HepG2 (cell line): ENCODE measurements around the gene NOB1. TPM values are rescaled to one million over a fixed set of nuclear protein-coding genes. Genes with fewer than 3 reads are reported as not detected.

Experiments
- E2F1 ChIP-seq: sonication (generic); formaldehyde crosslinking; IDR thresholded peaks from 2 replicates; pipeline ENCODE4 v1.5.0; 2020; ENCODE audit warnings: missing genetic modification reagents
- ELF1 ChIP-seq: sonication (generic); formaldehyde crosslinking; IDR thresholded peaks from 2 replicates; pipeline ENCODE4 v1.4.0; 2020; ENCODE audit warnings: missing genetic modification reagents
- FOSL1 ChIP-seq: sonication (generic); formaldehyde crosslinking; IDR thresholded peaks from 2 replicates; pipeline ENCODE4 v1.9.0; 2021; ENCODE audit warnings: missing genetic modification reagents, borderline replicate concordance
- FOXA1 ChIP-seq, 2 experiments: fragments of 450-650 bp in 1 of 2; sonication (generic) in 1 of 2; formaldehyde crosslinking in 1 of 2; IDR thresholded peaks; 2 replicates each; pipeline versions ENCODE4 v1.4.0 to v1.6.1; 2016 to 2020; ENCODE audit warnings: missing genetic modification reagents in 1 of 2
- HNRNPL ChIP-seq: fragments of 200-400 bp; formaldehyde crosslinking; IDR thresholded peaks from 2 replicates; pipeline ENCODE4 v1.6.1; 2017; ENCODE audit warnings: mild to moderate bottlenecking, low read depth, low read length
- HNRNPLL ChIP-seq: fragments of 200-400 bp; formaldehyde crosslinking; IDR thresholded peaks from 2 replicates; pipeline ENCODE4 v1.6.1; 2017; ENCODE audit warnings: mild to moderate bottlenecking, low read depth, low read length; ENCODE audit not compliant: poor library complexity, severe bottlenecking
- HOXA7 ChIP-seq: sonication (generic); formaldehyde crosslinking; IDR thresholded peaks from 2 replicates; pipeline ENCODE4 v1.8.1; 2022; ENCODE audit warnings: mild to moderate bottlenecking, missing genetic modification reagents, moderate library complexity
- MIER3 ChIP-seq: IDR thresholded peaks from 2 replicates; pipeline ENCODE4 v1.6.1; 2016; ENCODE audit warnings: missing compliant biosample characterization, borderline replicate concordance
- MXD1 ChIP-seq: sonication (generic); formaldehyde crosslinking; IDR thresholded peaks from 2 replicates; pipeline ENCODE4 v1.4.0; 2020; ENCODE audit warnings: mild to moderate bottlenecking, missing genetic modification reagents
- MXI1 ChIP-seq: IDR thresholded peaks from 3 replicates; pipeline ENCODE4 v1.6.1; 2012; ENCODE audit warnings: low read depth, low read length, inconsistent platforms, borderline replicate concordance
- PBX2 ChIP-seq: IDR thresholded peaks from 2 replicates; pipeline ENCODE4 v1.6.1; 2016; ENCODE audit warnings: control low read depth
- SPEN ChIP-seq: sonication (generic); formaldehyde crosslinking; IDR thresholded peaks from 2 replicates; pipeline ENCODE4 v1.5.1; 2020; ENCODE audit warnings: low read depth, mild to moderate bottlenecking, missing genetic modification reagents
- SYNCRIP ChIP-seq: fragments of 200-400 bp; formaldehyde crosslinking; IDR thresholded peaks from 2 replicates; pipeline ENCODE4 v1.6.1; 2018; ENCODE audit warnings: mild to moderate bottlenecking, low read depth, low read length; ENCODE audit not compliant: insufficient read depth
- TIGD3 ChIP-seq: sonication (generic); formaldehyde crosslinking; IDR thresholded peaks from 2 replicates; pipeline ENCODE4 v1.5.1; 2020; ENCODE audit warnings: mild to moderate bottlenecking, missing genetic modification reagents, borderline replicate concordance
- ZNF160 ChIP-seq: sonication (generic); formaldehyde crosslinking; IDR thresholded peaks from 2 replicates; pipeline ENCODE4 v1.8.0; 2022; ENCODE audit warnings: mild to moderate bottlenecking, inconsistent platforms, missing genetic modification reagents
- ZNF281 ChIP-seq: sonication (generic); formaldehyde crosslinking; IDR thresholded peaks from 2 replicates; pipeline ENCODE4 v1.4.0; 2020; ENCODE audit warnings: missing genetic modification reagents, borderline replicate concordance
- polyA plus RNA-seq, 8 experiments: library from polyadenylated mRNA; depleted of rRNA in 3 of 8; stranded (reverse) in 7 of 8; unstranded in 1 of 8; fragments of >200 nt; fragmentation: Illumina TruSeq in 4 of 8; extraction: Trizol in 4 of 8; gene quantifications; 2 replicates each; pipeline versions ENCODE4 v1.2.1 to v1.2.3, GENCODE V29; 2011 to 2016; ENCODE audit warnings: low read depth in 4 of 8, missing spikeins in 1 of 8, mixed read lengths in 1 of 8; ENCODE audit not compliant: insufficient read depth in 1 of 8
- total RNA-seq, 5 experiments: library from RNA; depleted of rRNA; stranded (reverse); fragments of >200 nt; fragmentation: Illumina TruSeq; extraction: Trizol; gene quantifications; 2 replicates each; pipeline ENCODE4 v1.2.3, GENCODE V29; 2016; ENCODE audit warnings: low read depth in 1 of 5
- TF ChIP-seq, protein P1 (sequence below): sonication (generic); formaldehyde crosslinking; IDR thresholded peaks from 2 replicates; pipeline ENCODE4 v1.5.0; 2020; ENCODE audit warnings: missing genetic modification reagents, mild to moderate bottlenecking, borderline replicate concordance
- TF ChIP-seq, protein P2 (sequence below): sonication (generic); formaldehyde crosslinking; IDR thresholded peaks from 2 replicates; pipeline ENCODE4 v1.8.1; 2023; ENCODE audit warnings: missing genetic modification reagents, inconsistent platforms, borderline replicate concordance

Gene NOB1
- total and polyA plus RNA-seq, 2 of the 13 experiments (the other 11 are each of a cell fraction or from before 2014, with no cell fraction given) = 47.1 to 162 TPM

DNA sequence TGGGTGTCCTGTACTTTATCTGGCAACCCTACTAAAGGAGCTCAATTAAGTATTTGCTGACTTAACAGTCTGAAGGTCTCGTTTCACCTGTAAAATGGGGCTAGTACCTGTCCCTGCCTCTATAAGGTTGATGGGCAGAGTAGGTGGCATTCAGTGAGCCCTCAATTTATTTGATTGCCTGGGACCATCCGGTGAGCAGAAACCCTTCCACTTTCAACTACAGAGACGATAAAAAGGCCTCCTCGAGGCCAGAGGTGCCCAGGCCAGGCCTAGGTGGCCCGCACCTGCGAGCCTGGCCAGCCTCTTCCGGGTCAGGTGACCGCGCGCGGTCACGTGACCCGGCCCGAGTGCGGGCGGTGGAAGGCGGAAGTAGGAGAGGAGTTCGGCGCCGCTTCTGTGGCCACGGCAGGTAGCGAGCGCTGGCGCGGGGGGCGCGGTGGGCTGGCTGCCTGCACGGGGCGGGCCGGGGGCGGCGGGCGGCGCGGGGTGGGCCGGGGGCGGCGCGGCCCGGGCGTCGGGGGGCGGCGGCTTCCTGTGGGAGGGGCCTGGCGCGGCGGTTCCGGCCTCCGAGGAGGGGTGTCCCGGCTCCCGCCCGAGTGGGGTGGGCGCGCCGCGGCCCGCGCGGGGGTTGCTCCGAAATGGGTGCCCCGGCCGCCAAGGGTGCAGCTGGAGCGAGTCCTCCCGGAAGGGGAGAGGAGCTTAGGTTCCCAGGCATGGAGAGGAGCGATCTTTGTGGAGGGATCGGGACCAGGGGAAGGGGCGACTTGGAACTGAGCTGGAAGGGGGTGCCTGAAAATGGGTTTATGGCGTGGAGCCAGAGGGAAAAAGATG lies 7.5 kb upstream of the NOB1 start, which contains the start of gene WWP2 (continued):
- no peak for TF ChIP-seq ZNF281 (CRISPR knock-in tag)
- TF ChIP-seq ZNF160 (CRISPR knock-in tag) = peak; percentile 78
- peak; percentile 55 for TF ChIP-seq HNRNPLL
- peak; percentile 80 for TF ChIP-seq SPEN
- no peak for TF ChIP-seq FOSL1 (CRISPR knock-in tag)
- TF ChIP-seq, protein P1, sequence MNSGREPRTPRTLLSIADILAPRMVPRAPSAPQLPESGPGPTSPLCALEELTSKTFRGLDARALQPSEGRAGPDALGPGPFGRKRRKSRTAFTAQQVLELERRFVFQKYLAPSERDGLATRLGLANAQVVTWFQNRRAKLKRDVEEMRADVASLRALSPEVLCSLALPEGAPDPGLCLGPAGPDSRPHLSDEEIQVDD (CRISPR knock-in tag) = no peak
- peak; percentile 27; the same call in 1 of the 2 replicates for TF ChIP-seq MIER3 (CRISPR knock-in tag)
- TF ChIP-seq MXI1 = peak; percentile 73; the same call in 1 of the 3 replicates
- TF ChIP-seq MXD1 (CRISPR knock-in tag) = peak; percentile 66; the same call in 1 of the 2 replicates
- no peak for TF ChIP-seq PBX2 (CRISPR knock-in tag)
- no peak for TF ChIP-seq HOXA7
- TF ChIP-seq E2F1 (CRISPR knock-in tag) = peak; percentile 62; the same call in 1 of the 2 replicates
- TF ChIP-seq TIGD3 (CRISPR knock-in tag) = no peak
- TF ChIP-seq HNRNPL = no peak
- peak; percentile 99 for TF ChIP-seq ELF1 (CRISPR knock-in tag)
- TF ChIP-seq, protein P2, sequence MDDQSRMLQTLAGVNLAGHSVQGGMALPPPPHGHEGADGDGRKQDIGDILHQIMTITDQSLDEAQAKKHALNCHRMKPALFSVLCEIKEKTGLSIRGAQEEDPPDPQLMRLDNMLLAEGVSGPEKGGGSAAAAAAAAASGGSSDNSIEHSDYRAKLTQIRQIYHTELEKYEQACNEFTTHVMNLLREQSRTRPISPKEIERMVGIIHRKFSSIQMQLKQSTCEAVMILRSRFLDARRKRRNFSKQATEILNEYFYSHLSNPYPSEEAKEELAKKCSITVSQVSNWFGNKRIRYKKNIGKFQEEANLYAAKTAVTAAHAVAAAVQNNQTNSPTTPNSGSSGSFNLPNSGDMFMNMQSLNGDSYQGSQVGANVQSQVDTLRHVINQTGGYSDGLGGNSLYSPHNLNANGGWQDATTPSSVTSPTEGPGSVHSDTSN (CRISPR knock-in tag) = 0 out of 2 replicates have a peak, but pooled peaks have one; percentile 27
- no peak for TF ChIP-seq FOXA1 (IDR thresholded peaks at IDR 0.05)
- TF ChIP-seq FOXA1 (CRISPR knock-in tag; IDR thresholded peaks at IDR 0.05) = no peak
- TF ChIP-seq SYNCRIP = no peak
